ENCODE results near the gene SLC23A3.

DNA sequence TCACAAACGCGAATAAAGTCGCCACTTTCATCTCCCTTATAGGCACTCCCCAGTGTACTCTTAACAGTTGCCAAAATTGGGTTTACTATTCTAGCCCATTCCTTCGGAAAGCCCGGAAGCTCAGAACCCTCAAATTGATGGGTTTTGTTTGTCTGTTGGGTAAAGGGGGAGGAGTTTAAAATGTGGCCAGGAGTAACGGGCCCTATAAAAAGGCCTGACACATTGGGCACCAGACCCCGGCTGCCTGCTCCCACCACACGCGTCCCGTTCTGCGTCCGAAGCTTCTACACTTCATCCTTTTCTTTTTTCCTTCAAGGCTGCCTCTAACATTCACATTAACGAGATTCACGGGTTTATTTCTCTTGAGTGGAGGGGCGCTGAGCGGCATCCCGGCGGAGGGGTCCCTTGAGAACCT lies 10.1 kb downstream of the SLC23A3 start:
- TF ChIP-seq, protein P1, sequence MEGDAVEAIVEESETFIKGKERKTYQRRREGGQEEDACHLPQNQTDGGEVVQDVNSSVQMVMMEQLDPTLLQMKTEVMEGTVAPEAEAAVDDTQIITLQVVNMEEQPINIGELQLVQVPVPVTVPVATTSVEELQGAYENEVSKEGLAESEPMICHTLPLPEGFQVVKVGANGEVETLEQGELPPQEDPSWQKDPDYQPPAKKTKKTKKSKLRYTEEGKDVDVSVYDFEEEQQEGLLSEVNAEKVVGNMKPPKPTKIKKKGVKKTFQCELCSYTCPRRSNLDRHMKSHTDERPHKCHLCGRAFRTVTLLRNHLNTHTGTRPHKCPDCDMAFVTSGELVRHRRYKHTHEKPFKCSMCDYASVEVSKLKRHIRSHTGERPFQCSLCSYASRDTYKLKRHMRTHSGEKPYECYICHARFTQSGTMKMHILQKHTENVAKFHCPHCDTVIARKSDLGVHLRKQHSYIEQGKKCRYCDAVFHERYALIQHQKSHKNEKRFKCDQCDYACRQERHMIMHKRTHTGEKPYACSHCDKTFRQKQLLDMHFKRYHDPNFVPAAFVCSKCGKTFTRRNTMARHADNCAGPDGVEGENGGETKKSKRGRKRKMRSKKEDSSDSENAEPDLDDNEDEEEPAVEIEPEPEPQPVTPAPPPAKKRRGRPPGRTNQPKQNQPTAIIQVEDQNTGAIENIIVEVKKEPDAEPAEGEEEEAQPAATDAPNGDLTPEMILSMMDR (IDR thresholded peaks at IDR 0.05), result no peak
- no peak for TF ChIP-seq POLR2A (IDR thresholded peaks at IDR 0.05)

Data from uterus (tissue), 2 donors.